OCI-LY3 (cell line): ENCODE results near the gene FBRSL1.

Source experiments
- H2AFZ ChIP-seq: fragments of 200-600, 300-600 bp; shearing (Covaris generic); 2 replicates; pipeline ENCODE4 v1.6.0; 2014; ENCODE audit warnings: antibody characterized with exemption, low read depth, low read length
- H3K27ac ChIP-seq: fragments of 200-600, 300-600 bp; sonication (generic); 2 replicates; pipeline ENCODE4 v1.5.1; 2014; ENCODE audit warnings: mild to moderate bottlenecking, low read length, moderate library complexity, mixed read lengths
- H3K27me3 ChIP-seq: fragments of 200-600, 300-600 bp; sonication (generic); 2 replicates; pipeline ENCODE4 v1.6.1; 2014; ENCODE audit warnings: low read depth, low read length, mixed read lengths
- H3K36me3 ChIP-seq: fragments of 200-600, 300-600 bp; sonication (generic); replicated peaks from 2 replicates; pipeline ENCODE3; 2014; ENCODE audit warnings: low read depth, low read length, mixed read lengths
- H3K4me1 ChIP-seq: fragments of 300-600, 200-600 bp; sonication (generic); 2 replicates; pipeline ENCODE4 v1.6.1; 2014; ENCODE audit warnings: low read length, mixed read lengths
- H3K4me2 ChIP-seq: fragments of 200-600, 300-600 bp; sonication (generic); 2 replicates; pipeline ENCODE4 v1.6.1; 2014; ENCODE audit warnings: low read length, mixed read lengths
- H3K4me3 ChIP-seq: fragments of 300-600, 200-600 bp; sonication (generic); 2 replicates; pipeline ENCODE4 v1.5.1; 2014; ENCODE audit warnings: antibody characterized with exemption, mild to moderate bottlenecking, low read length, moderate library complexity
- H3K79me2 ChIP-seq: fragments of 300-600, 200-600 bp; shearing (Covaris generic); 2 replicates; pipeline ENCODE4 v1.6.1; 2014; ENCODE audit warnings: mild to moderate bottlenecking, low read length, mixed read lengths
- H3K9ac ChIP-seq: fragments of 300-600, 200-600 bp; shearing (Covaris generic); 2 replicates; pipeline ENCODE4 v1.6.0; 2014; ENCODE audit warnings: mild to moderate bottlenecking, low read length, moderate library complexity
- H3K9me3 ChIP-seq: fragments of 200-600, 300-600 bp; shearing (Covaris generic); 2 replicates; pipeline ENCODE4 v1.6.1; 2014; ENCODE audit warnings: low read length, mixed read lengths; ENCODE audit not compliant: insufficient read depth
- H4K20me1 ChIP-seq: fragments of 200-600, 300-600 bp; sonication (generic); 2 replicates; pipeline ENCODE4 v1.6.1; 2016; ENCODE audit warnings: low read length, mixed read lengths; ENCODE audit not compliant: insufficient read depth
- EZH2phosphoT487 ChIP-seq: fragments of 200-600 bp; shearing (Covaris generic); IDR thresholded peaks from 2 replicates; pipeline ENCODE4 v1.6.1; 2018; ENCODE audit warnings: antibody characterized with exemption, mixed run types, low read depth
- TF ChIP-seq, protein P1 (sequence below): fragments of 200-600, 300-600 bp; sonication (generic); IDR thresholded peaks from 2 replicates; pipeline ENCODE4 v1.5.1; 2014; ENCODE audit warnings: antibody characterized with exemption, low read length, low read depth

The FBRSL1 gene

DNA sequence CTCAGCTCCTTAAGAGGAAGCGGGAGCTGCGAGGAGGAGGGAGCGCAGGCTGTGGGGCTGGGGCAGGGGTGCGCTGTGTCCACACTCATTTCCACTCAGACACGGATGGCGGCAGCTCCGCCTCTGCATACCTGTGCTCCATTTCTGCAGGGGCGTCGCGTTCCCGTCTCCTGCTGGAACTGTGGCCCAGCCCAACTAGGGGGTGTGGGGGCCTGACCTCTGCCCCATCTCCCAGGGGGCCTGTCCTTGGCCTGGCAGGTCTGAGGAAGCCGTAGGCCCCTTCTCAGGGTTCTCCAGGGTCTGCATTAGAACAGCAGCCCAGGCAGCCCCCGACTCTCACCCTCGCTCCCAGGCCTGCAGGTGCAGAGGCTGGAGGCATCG is 31.2 kb downstream of the FBRSL1 start:
- H3K36me3 ChIP-seq = peaks cover 3% of the 10 kb centered on the region
- no peak overlapping the region for H3K4me3 ChIP-seq
- TF ChIP-seq EZH2phosphoT487 = no peak
- TF ChIP-seq, protein P1, sequence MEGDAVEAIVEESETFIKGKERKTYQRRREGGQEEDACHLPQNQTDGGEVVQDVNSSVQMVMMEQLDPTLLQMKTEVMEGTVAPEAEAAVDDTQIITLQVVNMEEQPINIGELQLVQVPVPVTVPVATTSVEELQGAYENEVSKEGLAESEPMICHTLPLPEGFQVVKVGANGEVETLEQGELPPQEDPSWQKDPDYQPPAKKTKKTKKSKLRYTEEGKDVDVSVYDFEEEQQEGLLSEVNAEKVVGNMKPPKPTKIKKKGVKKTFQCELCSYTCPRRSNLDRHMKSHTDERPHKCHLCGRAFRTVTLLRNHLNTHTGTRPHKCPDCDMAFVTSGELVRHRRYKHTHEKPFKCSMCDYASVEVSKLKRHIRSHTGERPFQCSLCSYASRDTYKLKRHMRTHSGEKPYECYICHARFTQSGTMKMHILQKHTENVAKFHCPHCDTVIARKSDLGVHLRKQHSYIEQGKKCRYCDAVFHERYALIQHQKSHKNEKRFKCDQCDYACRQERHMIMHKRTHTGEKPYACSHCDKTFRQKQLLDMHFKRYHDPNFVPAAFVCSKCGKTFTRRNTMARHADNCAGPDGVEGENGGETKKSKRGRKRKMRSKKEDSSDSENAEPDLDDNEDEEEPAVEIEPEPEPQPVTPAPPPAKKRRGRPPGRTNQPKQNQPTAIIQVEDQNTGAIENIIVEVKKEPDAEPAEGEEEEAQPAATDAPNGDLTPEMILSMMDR = no peak
- peaks cover 20% of the 10 kb centered on the region; the same call in 1 of the 2 replicates for H4K20me1 ChIP-seq
- no peak overlapping the region for H3K4me2 ChIP-seq
- H3K79me2 ChIP-seq = no peaks in the 10 kb centered on the region
- no peaks in the 10 kb centered on the region for H3K27me3 ChIP-seq
- no peak overlapping the region for H3K9ac ChIP-seq
- H3K4me1 ChIP-seq = peaks cover 8% of the 10 kb centered on the region
- no peak overlapping the region for H2AFZ ChIP-seq
- H3K27ac ChIP-seq = no peak overlapping the region
- H3K9me3 ChIP-seq = no peaks in the 10 kb centered on the region

DNA sequence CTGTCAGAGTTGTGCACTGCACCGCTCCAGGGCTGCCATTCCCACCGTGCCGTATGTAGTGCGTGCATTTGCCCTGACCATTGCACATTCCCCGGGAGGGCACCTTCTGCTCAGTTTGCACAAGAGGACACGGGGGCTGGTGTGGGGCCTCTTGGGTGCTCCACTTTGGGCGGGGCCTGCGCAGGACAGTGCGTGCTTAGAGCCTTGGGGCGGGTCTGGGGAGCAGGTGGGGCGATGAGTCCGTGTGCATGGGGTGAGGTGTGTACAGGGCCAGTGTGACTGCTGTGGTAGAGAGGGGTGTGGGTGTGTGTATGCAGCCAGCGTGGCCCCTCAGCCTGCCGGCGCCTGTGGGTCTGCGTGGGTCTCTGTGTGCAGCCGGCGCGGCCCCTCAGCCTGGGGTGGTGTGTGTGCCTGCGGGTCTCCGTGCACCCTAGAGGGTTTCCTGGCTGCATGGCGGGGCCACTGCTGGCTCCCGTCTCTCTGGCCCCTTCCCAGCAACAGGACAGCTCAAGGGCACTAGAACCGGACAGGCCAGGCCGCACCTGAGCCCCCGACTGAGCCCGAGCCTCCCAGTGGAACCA is 31.9 kb downstream of the FBRSL1 start:
- TF ChIP-seq, protein P1 = no peak
- TF ChIP-seq EZH2phosphoT487 = no peak
- Histone ChIP-seq H3K27ac (no peak overlapping the region), H3K36me3 (peaks cover 3% of the 10 kb centered on the region), H3K9ac (no peak overlapping the region), H3K4me3 (no peak overlapping the region), H3K79me2 (no peaks in the 10 kb centered on the region), H3K9me3 (no peaks in the 10 kb centered on the region), H3K4me1 (peaks cover 8% of the 10 kb centered on the region), H3K27me3 (no peaks in the 10 kb centered on the region), H2AFZ (no peak overlapping the region), H4K20me1 (peaks cover 20% of the 10 kb centered on the region; the same call in 1 of the 2 replicates), H3K4me2 (no peak overlapping the region)

- Histone ChIP-seq H3K27me3 (no peaks in the 10 kb centered on the region), H3K36me3 (peaks cover 3% of the 10 kb centered on the region), H3K4me1 (peaks cover 8% of the 10 kb centered on the region), H3K27ac (no peak overlapping the region), H3K9ac (no peak overlapping the region), H3K9me3 (no peaks in the 10 kb centered on the region), H3K79me2 (no peaks in the 10 kb centered on the region), H3K4me2 (peak overlapping the region; percentile 43), H3K4me3 (no peak overlapping the region), H2AFZ (no peak overlapping the region), H4K20me1 (peaks cover 16% of the 10 kb centered on the region; the same call in 1 of the 2 replicates)
- TF ChIP-seq, protein P1 = peak; percentile 28; the same call in 1 of the 2 replicates
- no peak for TF ChIP-seq EZH2phosphoT487
Measured at GRCh38 chr12:132522592-132523380, 32.8 kb downstream of the FBRSL1 start.

DNA sequence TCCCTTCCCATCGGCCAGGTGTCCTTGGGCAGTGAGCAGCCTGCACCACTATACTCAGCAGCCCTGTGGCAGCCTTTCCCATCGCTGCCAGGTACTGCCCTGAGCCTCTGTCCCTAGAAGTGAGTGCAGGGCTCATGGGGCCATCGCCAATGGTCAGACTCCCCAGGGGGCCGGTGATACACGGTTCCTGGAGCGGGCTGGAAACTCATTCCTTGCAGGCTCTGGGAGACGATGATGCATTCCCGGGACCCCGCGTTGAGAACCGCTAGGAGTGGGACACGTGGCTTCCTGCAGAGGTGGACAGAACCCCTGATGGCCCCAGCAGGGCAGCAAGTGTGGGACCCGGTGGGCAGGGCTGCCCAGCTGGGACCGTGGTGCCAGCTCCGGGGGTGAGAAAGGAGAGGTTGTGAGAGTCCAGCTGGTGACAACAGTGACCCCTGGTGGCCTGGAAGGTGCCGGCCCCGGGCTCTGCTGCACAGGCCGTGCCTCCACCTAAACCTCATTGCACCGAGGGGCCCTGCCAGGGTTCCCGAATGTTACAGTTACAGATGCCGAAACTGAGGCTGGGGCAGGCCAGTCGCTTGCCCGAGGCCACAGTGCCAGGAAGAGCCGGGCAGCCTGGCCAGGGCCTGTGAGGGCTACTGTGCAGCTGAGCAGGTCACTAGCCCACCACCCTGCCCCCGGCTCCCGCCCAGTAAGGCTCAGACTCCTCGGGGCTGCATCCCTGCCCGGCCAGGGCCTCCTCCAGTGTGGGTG is 33.8 kb downstream of the FBRSL1 start:
- H3K27me3 ChIP-seq = no peaks in the 10 kb centered on the region
- peaks cover 8% of the 10 kb centered on the region for H3K4me1 ChIP-seq
- no peak overlapping the region for H3K27ac ChIP-seq

More for the DNA sequence above, 33.8 kb downstream of the FBRSL1 start:
- H3K4me2 ChIP-seq = no peak overlapping the region
- peaks cover 3% of the 10 kb centered on the region for H3K36me3 ChIP-seq
- no peaks in the 10 kb centered on the region for H3K9me3 ChIP-seq
- no peak overlapping the region for H3K9ac ChIP-seq
- no peak overlapping the region for H3K4me3 ChIP-seq
- TF ChIP-seq, protein P1 = peak; percentile 79
- TF ChIP-seq EZH2phosphoT487 = no peak
- no peaks in the 10 kb centered on the region for H3K79me2 ChIP-seq
- no peak overlapping the region for H2AFZ ChIP-seq
- H4K20me1 ChIP-seq = peaks cover 16% of the 10 kb centered on the region; the same call in 1 of the 2 replicates
